Measurements from ENCODE around the gene RORC. TPM values are rescaled to one million over a fixed set of nuclear protein-coding genes. Genes with fewer than 3 reads are reported as not detected.

Gene RORC
- total and polyA plus RNA-seq, 2 donors = 19.9 to 56.8 TPM

GRCh38 chr1:151840421-151840820, 8.8 kb upstream of the RORC start:
- H3K27ac ChIP-seq (ENCODE audit: low read depth in 1 of 2, low read length in 1 of 2) = no peak overlapping the region
- H3K36me3 ChIP-seq (ENCODE audit: control insufficient read depth in 2 of 2, insufficient read depth in 2 of 2, low read length in 1 of 2) = no peaks in the 10 kb centered on the region
- no peak for DNase-seq (ENCODE audit: low read depth in 6 of 9, low spot score in 9 of 9)
- H3K4me3 ChIP-seq (ENCODE audit: low read length in 2 of 2) = no peak overlapping the region
- peaks cover 36 to 39% of the 10 kb centered on the region in 2 donors for H3K4me1 ChIP-seq (ENCODE audit: control insufficient read depth in 2 of 2, insufficient read depth in 2 of 2, low read length in 2 of 2)
- H3K27me3 ChIP-seq (ENCODE audit: control insufficient read depth in 2 of 2, insufficient read depth in 1 of 2, low read length in 1 of 2) = peaks cover 27 to 44% of the 10 kb centered on the region in 2 donors
- H3K9me3 ChIP-seq (ENCODE audit: control insufficient read depth in 2 of 2, insufficient read depth in 1 of 2, low read length in 1 of 2) = peaks cover 0 to 4% of the 10 kb centered on the region in 2 donors

DNA sequence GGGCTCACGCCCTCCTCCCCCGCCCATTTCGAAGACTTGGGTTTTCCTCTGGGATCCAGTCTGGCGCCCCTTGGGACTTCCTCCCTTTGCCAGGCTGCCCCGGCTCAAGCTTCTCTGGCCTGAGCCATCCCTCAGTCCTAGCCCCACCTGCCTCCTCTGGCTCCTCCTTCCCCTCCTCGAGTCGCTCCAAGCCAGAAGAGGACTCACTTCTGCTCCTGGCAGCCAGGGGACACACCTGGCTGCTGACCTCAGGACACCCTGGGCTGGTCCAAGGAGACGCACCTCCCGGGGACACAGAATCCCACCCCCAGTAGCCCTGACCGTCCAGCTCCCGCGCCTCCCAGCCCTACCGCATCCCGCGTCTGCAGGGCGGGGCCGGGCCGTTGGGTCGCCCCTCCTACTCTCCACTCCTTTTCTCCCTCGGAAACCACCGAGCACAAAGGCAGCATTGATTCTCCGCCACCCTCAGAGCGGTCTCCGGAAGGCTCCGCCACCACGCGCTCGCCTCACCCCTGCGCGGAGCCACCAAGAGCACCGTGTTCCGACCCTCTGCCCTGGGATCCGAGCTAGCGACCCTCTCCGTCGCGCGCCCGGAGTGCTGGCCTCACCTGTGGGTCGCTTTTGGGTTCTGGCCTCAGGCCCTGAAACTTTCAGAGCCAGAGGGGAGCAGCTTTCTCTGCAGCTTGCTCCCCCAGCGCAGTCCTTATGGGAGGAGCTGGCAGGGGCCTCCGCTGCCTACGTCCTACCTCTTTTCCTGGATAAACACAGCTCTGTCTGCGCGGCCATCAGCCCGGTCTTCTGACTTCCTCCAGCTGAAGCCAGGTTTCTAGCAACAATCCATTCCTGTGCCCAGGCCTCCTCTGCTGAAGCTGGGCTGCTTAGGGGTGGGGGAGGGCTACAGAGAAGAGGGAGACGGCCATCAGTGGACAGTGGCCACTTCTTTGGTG, 8.1 kb upstream of the RORC start, which contains the start of gene C2CD4D:
TSS of gene C2CD4D (minus strand) at position 364 of the 947 bp plus-strand sequence. CDS start 831 bp downstream, outside the sequence.
- Histone ChIP-seq H3K4me3 (ENCODE audit: low read length in 2 of 2) (peak within 1 kb of the TSS; percentile 26 to 42), H3K4me1 (ENCODE audit: control insufficient read depth in 2 of 2, insufficient read depth in 2 of 2, low read length in 2 of 2) (peaks cover 36 to 44% of the 10 kb centered on the region in 2 donors), H3K9me3 (ENCODE audit: control insufficient read depth in 2 of 2, insufficient read depth in 1 of 2, low read length in 1 of 2) (peaks cover 0 to 4% of the 10 kb centered on the region in 2 donors), H3K27me3 (ENCODE audit: control insufficient read depth in 2 of 2, insufficient read depth in 1 of 2, low read length in 1 of 2) (peaks cover 27 to 44% of the 10 kb centered on the region in 2 donors), H3K27ac (ENCODE audit: low read depth in 1 of 2, low read length in 1 of 2) (peak within 1 kb of the TSS in 1 of 2 donors; percentile 87), H3K36me3 (ENCODE audit: control insufficient read depth in 2 of 2, insufficient read depth in 2 of 2, low read length in 1 of 2) (no peaks in the 10 kb centered on the region)
- WGBS = 5% methylated on average over 47 of the region's 47 CpGs
- peak in 3 of 9 donors; percentile 65 to 83 (median 70) for DNase-seq (ENCODE audit: low read depth in 6 of 9, low spot score in 9 of 9)

DNA sequence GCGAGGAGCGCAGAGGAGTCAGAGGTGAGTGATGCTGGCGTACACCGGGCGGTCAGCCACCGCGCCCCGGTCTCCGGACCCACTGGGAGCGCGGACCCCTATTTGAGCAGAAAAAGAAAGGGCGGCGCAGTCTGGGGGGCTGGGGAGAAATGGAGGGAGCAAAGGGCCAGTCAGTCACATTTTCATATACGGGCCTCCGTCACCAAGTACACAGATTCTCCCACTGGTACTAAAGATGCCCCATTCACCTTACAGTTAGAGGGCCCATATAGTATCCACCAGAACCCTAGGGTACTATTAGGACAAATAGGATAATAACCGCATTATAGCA, 7.4 kb upstream of the RORC start:
- Histone ChIP-seq H3K4me1 (ENCODE audit: control insufficient read depth in 2 of 2, insufficient read depth in 2 of 2, low read length in 2 of 2) (peaks cover 38 to 51% of the 10 kb centered on the region in 2 donors), H3K27me3 (ENCODE audit: control insufficient read depth in 2 of 2, insufficient read depth in 1 of 2, low read length in 1 of 2) (peaks cover 27 to 44% of the 10 kb centered on the region in 2 donors), H3K9me3 (ENCODE audit: control insufficient read depth in 2 of 2, insufficient read depth in 1 of 2, low read length in 1 of 2) (peaks cover 0 to 4% of the 10 kb centered on the region in 2 donors), H3K27ac (ENCODE audit: low read depth in 1 of 2, low read length in 1 of 2) (peak overlapping the region in 1 of 2 donors; percentile 15), H3K36me3 (ENCODE audit: control insufficient read depth in 2 of 2, insufficient read depth in 2 of 2, low read length in 1 of 2) (no peaks in the 10 kb centered on the region), H3K4me3 (ENCODE audit: low read length in 2 of 2) (peak overlapping the region; percentile 26 to 42)
- 15% methylated on average over 16 of the region's 16 CpGs for WGBS
- DNase-seq (ENCODE audit: low read depth in 6 of 9, low spot score in 9 of 9) = no peak

- 1% methylated on average over 117 of the region's 117 CpGs for WGBS
- peaks cover 27 to 44% of the 10 kb centered on the region in 2 donors for H3K27me3 ChIP-seq (ENCODE audit: control insufficient read depth in 2 of 2, insufficient read depth in 1 of 2, low read length in 1 of 2)
- no peak for DNase-seq (ENCODE audit: low read depth in 6 of 9, low spot score in 9 of 9)
Observed at GRCh38 chr1:151838222-151839081, 6.8 kb upstream of the RORC start.

GRCh38 chr1:151837884-151838221, 6.3 kb upstream of the RORC start:
- no peak for DNase-seq (ENCODE audit: low read depth in 6 of 9, low spot score in 9 of 9)
- no peaks in the 10 kb centered on the region for H3K36me3 ChIP-seq (ENCODE audit: control insufficient read depth in 2 of 2, insufficient read depth in 2 of 2, low read length in 1 of 2)
- peak overlapping the region in 1 of 2 donors; percentile 25 for H3K27ac ChIP-seq (ENCODE audit: low read depth in 1 of 2, low read length in 1 of 2)
- WGBS = 8% methylated on average over 26 of the region's 26 CpGs
- H3K27me3 ChIP-seq (ENCODE audit: control insufficient read depth in 2 of 2, insufficient read depth in 1 of 2, low read length in 1 of 2) = peaks cover 27 to 44% of the 10 kb centered on the region in 2 donors
- peaks cover 0 to 4% of the 10 kb centered on the region in 2 donors for H3K9me3 ChIP-seq (ENCODE audit: control insufficient read depth in 2 of 2, insufficient read depth in 1 of 2, low read length in 1 of 2)
- H3K4me3 ChIP-seq (ENCODE audit: low read length in 2 of 2) = peak overlapping the region in 1 of 2 donors; percentile 42
- H3K4me1 ChIP-seq (ENCODE audit: control insufficient read depth in 2 of 2, insufficient read depth in 2 of 2, low read length in 2 of 2) = peaks cover 50 to 63% of the 10 kb centered on the region in 2 donors

More at GRCh38 chr1:151838222-151839081, 6.8 kb upstream of the RORC start:
- Histone ChIP-seq H3K36me3 (ENCODE audit: control insufficient read depth in 2 of 2, insufficient read depth in 2 of 2, low read length in 1 of 2) (no peaks in the 10 kb centered on the region), H3K27ac (ENCODE audit: low read depth in 1 of 2, low read length in 1 of 2) (peak overlapping the region in 1 of 2 donors; percentile 25), H3K9me3 (ENCODE audit: control insufficient read depth in 2 of 2, insufficient read depth in 1 of 2, low read length in 1 of 2) (peaks cover 0 to 4% of the 10 kb centered on the region in 2 donors), H3K4me3 (ENCODE audit: low read length in 2 of 2) (peak overlapping the region; percentile 26 to 42), H3K4me1 (ENCODE audit: control insufficient read depth in 2 of 2, insufficient read depth in 2 of 2, low read length in 2 of 2) (peaks cover 44 to 57% of the 10 kb centered on the region in 2 donors)

- WGBS = 13% methylated on average over 3 of the region's 3 CpGs
- Histone ChIP-seq H3K27me3 (ENCODE audit: control insufficient read depth in 2 of 2, insufficient read depth in 1 of 2, low read length in 1 of 2) (peaks cover 27 to 44% of the 10 kb centered on the region in 2 donors), H3K4me1 (ENCODE audit: control insufficient read depth in 2 of 2, insufficient read depth in 2 of 2, low read length in 2 of 2) (peaks cover 56 to 70% of the 10 kb centered on the region in 2 donors), H3K36me3 (ENCODE audit: control insufficient read depth in 2 of 2, insufficient read depth in 2 of 2, low read length in 1 of 2) (no peaks in the 10 kb centered on the region), H3K9me3 (ENCODE audit: control insufficient read depth in 2 of 2, insufficient read depth in 1 of 2, low read length in 1 of 2) (peaks cover 0 to 4% of the 10 kb centered on the region in 2 donors), H3K4me3 (ENCODE audit: low read length in 2 of 2) (no peak overlapping the region), H3K27ac (ENCODE audit: low read depth in 1 of 2, low read length in 1 of 2) (no peak overlapping the region)
- no peak for DNase-seq (ENCODE audit: low read depth in 6 of 9, low spot score in 9 of 9)
Observed at GRCh38 chr1:151837197-151837596, 5.6 kb upstream of the RORC start.

GRCh38 chr1:151835596-151835995, 4.0 kb upstream of the RORC start:
- DNase-seq (ENCODE audit: low read depth in 6 of 9, low spot score in 9 of 9) = no peak
- 99% methylated on average over 7 of the region's 7 CpGs for WGBS
- H3K4me3 ChIP-seq (ENCODE audit: low read length in 2 of 2) = no peak overlapping the region
- no peak overlapping the region for H3K27ac ChIP-seq (ENCODE audit: low read depth in 1 of 2, low read length in 1 of 2)
- H3K4me1 ChIP-seq (ENCODE audit: control insufficient read depth in 2 of 2, insufficient read depth in 2 of 2, low read length in 2 of 2) = peaks cover 68 to 84% of the 10 kb centered on the region in 2 donors
- no peaks in the 10 kb centered on the region for H3K36me3 ChIP-seq (ENCODE audit: control insufficient read depth in 2 of 2, insufficient read depth in 2 of 2, low read length in 1 of 2)
- peaks cover 0 to 4% of the 10 kb centered on the region in 2 donors for H3K9me3 ChIP-seq (ENCODE audit: control insufficient read depth in 2 of 2, insufficient read depth in 1 of 2, low read length in 1 of 2)
- H3K27me3 ChIP-seq (ENCODE audit: control insufficient read depth in 2 of 2, insufficient read depth in 1 of 2, low read length in 1 of 2) = peaks cover 27 to 39% of the 10 kb centered on the region in 2 donors

DNA sequence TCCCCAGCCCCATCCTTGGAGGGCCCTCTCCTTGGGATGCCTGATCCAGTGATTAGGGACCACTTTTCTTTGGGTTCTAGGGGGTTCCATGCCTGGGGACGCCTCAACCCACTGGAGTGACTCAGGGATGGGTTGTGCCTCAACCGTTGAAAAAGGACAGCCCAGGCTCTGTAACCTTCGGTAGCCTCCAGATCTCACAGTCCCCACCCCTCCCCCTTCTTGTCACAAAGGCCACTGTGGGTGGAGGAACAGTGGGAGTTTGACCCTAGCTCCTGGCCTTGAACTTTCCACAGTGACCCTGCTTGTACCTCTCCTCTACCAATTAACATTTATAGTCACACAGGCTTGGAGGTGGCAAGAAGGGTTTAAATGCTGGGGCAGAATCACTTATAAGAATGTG, 2.6 kb upstream of the RORC start:
- Histone ChIP-seq H3K27ac (ENCODE audit: low read depth in 1 of 2, low read length in 1 of 2) (no peak overlapping the region), H3K4me1 (ENCODE audit: control insufficient read depth in 2 of 2, insufficient read depth in 2 of 2, low read length in 2 of 2) (peaks cover 71 to 85% of the 10 kb centered on the region in 2 donors), H3K4me3 (ENCODE audit: low read length in 2 of 2) (no peak overlapping the region), H3K36me3 (ENCODE audit: control insufficient read depth in 2 of 2, insufficient read depth in 2 of 2, low read length in 1 of 2) (no peaks in the 10 kb centered on the region), H3K9me3 (ENCODE audit: control insufficient read depth in 2 of 2, insufficient read depth in 1 of 2, low read length in 1 of 2) (peaks cover 0 to under 1% of the 10 kb centered on the region in 2 donors), H3K27me3 (ENCODE audit: control insufficient read depth in 2 of 2, insufficient read depth in 1 of 2, low read length in 1 of 2) (peaks cover 15 to 26% of the 10 kb centered on the region in 2 donors)
- DNase-seq (ENCODE audit: low read depth in 6 of 9, low spot score in 9 of 9) = no peak
- WGBS = 61% methylated on average over 3 of the region's 3 CpGs

All from thymus (tissue), 11 donors.